ENCODE measurements around the gene POMT1.
A peak's percentile ranks its signal among the peaks of the same experiment; 100 is the strongest.

The POMT1 gene

DNA sequence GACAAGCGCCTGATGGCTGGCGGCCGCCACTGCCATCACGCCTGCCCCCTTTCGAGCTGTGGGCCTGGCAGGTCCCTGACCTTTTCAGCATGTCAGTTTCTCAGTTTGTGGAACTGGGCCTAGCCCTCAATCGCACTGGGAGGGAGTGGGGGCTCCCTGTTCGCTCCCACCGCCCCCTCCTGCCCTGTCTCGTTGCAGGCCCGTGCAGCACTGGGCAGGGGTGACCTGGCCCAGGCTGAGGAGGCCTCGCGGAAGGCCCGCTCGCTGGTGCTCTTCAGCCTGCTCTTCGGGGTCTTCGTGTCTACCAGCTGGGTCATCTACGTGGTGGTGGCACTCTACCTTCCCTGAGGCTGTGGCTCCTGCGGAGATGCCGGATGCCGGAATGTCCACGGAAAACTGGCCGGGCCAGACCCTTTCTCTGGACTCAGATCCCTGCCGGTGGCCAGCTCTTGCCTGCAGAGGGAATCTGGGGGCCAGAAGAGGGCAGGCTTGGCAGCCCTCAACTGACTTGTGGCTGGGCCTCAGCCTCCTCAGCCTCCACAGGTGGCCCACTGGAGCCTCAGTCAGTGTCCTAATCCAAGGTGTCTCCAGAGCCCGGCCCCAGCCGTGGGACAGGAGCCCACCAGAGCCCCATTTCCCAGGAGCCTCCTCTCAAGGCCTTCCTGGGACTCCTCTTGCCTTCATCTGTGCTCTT, 55.3 kb downstream of the POMT1 start:
- no peak for DNase-seq

DNA sequence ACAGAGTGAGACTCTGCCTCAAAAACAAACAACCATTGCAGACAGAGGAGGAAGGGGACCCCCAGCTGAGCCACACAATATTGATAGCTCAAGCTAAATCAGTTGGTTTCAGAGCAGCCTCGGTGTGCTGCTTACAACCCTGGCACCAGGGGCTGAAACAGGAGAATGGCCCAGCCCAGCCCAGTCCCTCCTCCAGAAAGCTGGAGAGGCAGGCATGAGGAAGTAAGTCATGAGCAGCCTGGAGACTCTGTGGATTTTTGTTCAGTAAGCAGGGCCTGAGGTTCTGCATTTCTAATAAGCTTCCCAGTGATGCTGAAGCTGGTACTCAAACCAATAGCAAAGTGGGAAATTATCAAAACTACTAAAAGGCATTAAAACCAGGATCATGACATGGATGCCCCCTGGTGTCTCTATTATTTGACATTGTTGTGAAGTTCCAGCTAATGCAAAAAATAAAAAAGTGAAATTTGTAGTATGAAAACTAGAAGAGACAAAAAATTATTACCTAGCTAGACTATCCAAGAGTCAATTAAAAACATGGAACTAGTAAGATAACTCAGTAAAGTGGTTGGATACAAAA, 56.8 kb downstream of the POMT1 start:
- no peak for DNase-seq

DNA sequence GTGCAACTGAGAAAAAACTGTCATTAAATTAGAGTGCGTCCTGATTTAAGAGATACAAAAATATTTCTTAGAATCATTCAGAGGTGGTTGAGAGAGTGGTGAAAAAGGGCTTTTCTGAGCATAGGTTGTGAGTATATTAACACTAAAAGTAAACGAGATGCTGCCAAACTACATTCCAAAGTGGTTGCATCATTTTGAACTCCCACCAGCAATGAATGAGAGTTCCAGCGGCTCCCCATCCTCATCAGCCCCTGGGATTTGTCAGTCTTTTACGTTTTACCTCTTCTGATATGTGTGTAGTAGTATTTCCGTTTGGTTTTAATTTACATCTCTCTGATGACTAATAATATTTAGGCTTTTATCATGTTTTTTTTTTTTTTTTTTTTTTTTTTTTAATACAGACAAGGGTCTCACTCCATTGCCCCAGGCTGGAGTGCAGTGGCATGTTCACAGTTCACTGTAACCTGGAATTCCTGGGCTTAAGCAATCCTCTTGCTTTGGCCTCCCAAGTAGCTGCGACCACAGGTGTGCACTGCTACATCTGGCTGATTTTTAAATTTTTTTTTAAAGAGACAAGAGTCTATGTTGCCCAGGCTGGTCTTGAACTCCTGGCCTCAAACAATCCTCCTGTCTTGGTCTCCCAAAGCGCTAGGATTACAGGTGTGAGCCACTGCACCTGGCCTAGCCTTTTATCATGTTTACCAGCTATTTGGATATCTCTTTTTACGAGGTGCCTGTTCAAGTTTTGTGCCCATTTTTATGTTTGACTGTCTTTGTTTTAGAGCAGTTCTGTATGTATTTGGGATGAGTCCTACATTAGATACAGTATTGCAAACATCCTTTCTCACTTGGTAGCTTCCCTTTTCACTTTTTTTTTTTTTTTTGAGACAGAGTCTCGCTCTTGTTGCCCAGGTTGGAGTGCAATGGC, 59.6 kb downstream of the POMT1 start:
- DNase-seq = peak; percentile 47

DNA sequence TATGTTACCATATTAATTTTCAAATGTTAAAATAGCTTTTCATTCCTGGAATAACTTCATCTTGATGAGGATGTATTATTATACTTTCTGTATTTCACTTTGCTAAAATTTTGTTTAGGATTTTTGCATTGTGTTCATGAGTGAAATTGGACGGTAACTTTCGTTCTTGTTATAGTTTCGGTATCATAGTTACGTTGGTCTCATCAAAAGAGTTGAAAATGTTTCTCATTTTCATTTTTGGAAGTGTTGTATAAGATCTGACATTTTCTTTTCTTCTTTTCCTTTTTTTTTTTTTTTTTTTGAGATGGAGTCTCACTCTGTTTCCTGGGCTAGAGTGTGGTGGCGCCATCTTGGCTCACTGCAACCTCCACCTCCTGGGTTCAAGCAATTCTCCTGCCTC, 62.7 kb downstream of the POMT1 start:
- DNase-seq = no peak

DNA sequence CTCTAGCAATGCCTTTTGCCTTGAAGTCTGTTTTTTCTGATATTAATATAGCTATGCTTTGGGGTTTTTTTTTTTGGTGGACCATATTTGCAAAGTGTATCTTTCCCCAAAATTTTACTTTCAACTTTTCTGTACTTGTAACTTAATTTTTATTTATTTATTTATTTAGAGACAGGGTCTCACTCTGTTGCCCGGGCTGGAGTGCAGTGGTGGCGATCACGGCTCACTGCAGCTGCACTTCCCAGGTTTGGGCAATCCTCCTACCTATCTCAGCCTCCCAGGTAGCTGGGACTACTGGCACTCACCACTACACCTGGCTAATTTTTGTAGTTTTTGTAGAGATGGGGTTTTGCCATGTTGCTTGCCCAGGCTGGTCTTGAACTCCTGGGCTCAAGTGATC, 63.4 kb downstream of the POMT1 start:
- DNase-seq = no peak

DNA sequence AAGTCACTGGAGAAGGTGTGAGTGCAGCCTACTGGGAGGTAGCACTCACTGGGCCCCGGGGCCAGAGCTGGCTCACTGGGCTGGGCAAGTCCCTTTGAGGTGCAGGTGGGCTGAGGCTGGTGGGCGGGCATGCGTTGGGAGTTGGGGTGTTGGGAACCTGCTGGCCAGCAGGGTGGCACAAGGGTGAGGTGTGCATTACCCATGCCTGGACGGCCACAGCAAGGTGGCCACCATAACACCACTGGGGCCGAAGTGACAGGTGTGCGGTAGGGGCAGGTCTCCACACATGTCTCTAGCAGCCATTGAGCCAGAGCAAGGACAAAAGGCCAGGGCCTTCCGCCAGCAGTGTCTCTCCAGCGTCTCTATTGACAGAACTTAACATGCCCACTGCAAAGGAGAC, 65.2 kb downstream of the POMT1 start:
- DNase-seq = no peak

All from kidney glomerular epithelial cell (primary cell).